Transverse colon (tissue), 4 donors: ENCODE data around the gene MZF1. TPM values are rescaled to one million over a fixed set of nuclear protein-coding genes. Genes with fewer than 3 reads are reported as not detected.

ENCODE experiments used
- DNase-seq: peaks from one replicate; pipeline ENCODE4 v3.0.0-alpha.2; 2019
- H3K27ac ChIP-seq, 4 donors: fragments of 200-600 bp; sonication (generic); 2 replicates each; pipeline ENCODE4 v1.5.1; 2016 to 2018; ENCODE audit warnings: inconsistent platforms in 4 of 4
- H3K27me3 ChIP-seq: fragments of 200-600 bp; sonication (generic); 2 replicates; pipeline ENCODE4 v1.5.1; 2017; ENCODE audit warnings: inconsistent platforms
- H3K36me3 ChIP-seq, 4 donors: fragments of 200-600 bp; sonication (generic); 2 replicates each; pipeline ENCODE4 v1.5.1; 2017 to 2019; ENCODE audit warnings: inconsistent platforms in 4 of 4
- H3K4me1 ChIP-seq, 4 donors: fragments of 200-600 bp; sonication (generic); 2 replicates each; pipeline ENCODE4 v1.5.1; 2017 to 2020; ENCODE audit warnings: inconsistent platforms in 4 of 4
- H3K4me3 ChIP-seq, 4 donors: fragments of 200-600 bp; sonication (generic); 1 replicate in 1 of 4; 2 replicates in 3 of 4; pipeline versions ENCODE4 v1.5.1 to v1.6.1; 2017 to 2019; ENCODE audit warnings: inconsistent platforms in 4 of 4
- H3K9me3 ChIP-seq, 2 donors: fragments of 200-600 bp; sonication (generic); 2 replicates each; pipeline ENCODE4 v1.5.1; 2017 to 2019; ENCODE audit warnings: inconsistent platforms in 2 of 2
- CTCF ChIP-seq, 5 experiments: fragments of 200-600 bp in 3 of 5; fragments of 450-650 bp in 2 of 5; sonication (generic) in 3 of 5; IDR thresholded peaks; 1 replicate in 2 of 5; 2 replicates in 3 of 5; pipeline ENCODE4 v1.5.1; 2016 to 2017; ENCODE audit warnings: antibody characterized with exemption in 5 of 5, inconsistent platforms in 3 of 5, mild to moderate bottlenecking in 2 of 5, moderate library complexity in 1 of 5
- EP300 ChIP-seq: sonication (generic); formaldehyde crosslinking; IDR thresholded peaks from one replicate; pipeline ENCODE4 v1.6.1; 2017; ENCODE audit warnings: antibody characterized with exemption, low read depth
- POLR2A ChIP-seq: fragments of 450-650 bp; IDR thresholded peaks from one replicate; pipeline ENCODE4 v1.6.1; 2016; ENCODE audit warnings: antibody characterized with exemption, mild to moderate bottlenecking, moderate library complexity
- POLR2AphosphoS5 ChIP-seq, 3 donors: sonication (generic); formaldehyde crosslinking; IDR thresholded peaks; one replicate each; pipeline ENCODE4 v1.6.1; 2016; ENCODE audit warnings: antibody characterized with exemption in 3 of 3
- WGBS, 2 donors: methylation state at CpG; one replicate each; pipeline ENCODE4 v1.1.5; 2018; ENCODE audit warnings: low coverage in 1 of 2; 5-methylcytosine and 5-hydroxymethylcytosine counted together
- in situ Hi-C, 4 donors: fragments of 200-750 bp; cut with MboI; loops; one replicate each; pipeline versions ENCODE4 v1.15.0 to v1.15.1; 2017; ENCODE audit warnings: low sequenced_read_pairs in 3 of 4, low pct_ligation_motif_present in 1 of 4, low pct_unique_long_range_greater_than_20kb in 1 of 4
- intact Hi-C: fragments of 100-400 bp; cut with DNase I; formaldehyde crosslinking; loops from one replicate; pipeline ENCODE4 v1.15.1; 2023; ENCODE audit warnings: low total_unique reads
- total RNA-seq, 4 donors: library from RNA; depleted of rRNA; stranded (reverse); fragments of >200 nt; gene quantifications; one replicate each; pipeline ENCODE4 v1.1.0, GENCODE V29; 2016

The MZF1 gene
- total RNA-seq, 4 donors from 2014 or later = 45.5 to 113 (median 67.1) TPM

GRCh38 chr19:58570770-58571574, 2.2 kb downstream of the MZF1 start:
- H3K4me3 ChIP-seq = no peak overlapping the region
- H3K27ac ChIP-seq = no peak overlapping the region
- peak; percentile 8 for DNase-seq
- H3K9me3 ChIP-seq = no peaks in the 10 kb centered on the region
- in situ Hi-C loops (no loop called here), intact Hi-C loops (no loop called here)
- H3K36me3 ChIP-seq = peaks cover 0 to 6% (median 0%) of the 10 kb centered on the region in 4 donors
- no peaks in the 10 kb centered on the region for H3K27me3 ChIP-seq
- peaks cover 0 to 23% (median 19%) of the 10 kb centered on the region in 4 donors for H3K4me1 ChIP-seq
- WGBS, 2 donors = 71 to 95% methylated on average over 1 to 24 of the region's 25 CpGs
- TF ChIP-seq POLR2AphosphoS5 (IDR thresholded peaks at IDR 0.05) = no peak
- no peak for TF ChIP-seq CTCF (IDR thresholded peaks at IDR 0.05)
- TF ChIP-seq EP300 = no peak
- TF ChIP-seq POLR2A = no peak

- Histone ChIP-seq H3K27me3 (no peaks in the 10 kb centered on the region), H3K36me3 (peaks cover 0 to 6% (median 0%) of the 10 kb centered on the region in 4 donors), H3K27ac (no peak overlapping the region), H3K4me3 (no peak overlapping the region), H3K9me3 (no peaks in the 10 kb centered on the region), H3K4me1 (peaks cover 0 to 21% (median 16%) of the 10 kb centered on the region in 4 donors)
- in situ Hi-C loops = no loop called here
- peak; percentile 8 for DNase-seq
- TF ChIP-seq POLR2AphosphoS5 (IDR thresholded peaks at IDR 0.05) (no peak), POLR2A (no peak), EP300 (no peak)
- 76 to 96% methylated on average over 4 to 8 of the region's 8 CpGs for WGBS, 2 donors
- intact Hi-C loops = no loop called here
These were observed 3.0 kb downstream of the MZF1 start for GRCh38 chr19:58569943-58570670.

GRCh38 chr19:58569191-58569942, 3.8 kb downstream of the MZF1 start:
- TF ChIP-seq CTCF (IDR thresholded peaks at IDR 0.05) (no peak), POLR2A (no peak), POLR2AphosphoS5 (IDR thresholded peaks at IDR 0.05) (no peak), EP300 (no peak)
- peaks cover 0 to 6% (median 0%) of the 10 kb centered on the region in 4 donors for H3K36me3 ChIP-seq
- in situ Hi-C loops = no loop called here

GRCh38 chr19:58568453-58569130, 4.5 kb downstream of the MZF1 start:
- Histone ChIP-seq H3K27me3 (no peaks in the 10 kb centered on the region), H3K36me3 (peaks cover 0 to 6% (median 0%) of the 10 kb centered on the region in 4 donors), H3K27ac (no peak overlapping the region), H3K4me1 (peaks cover 0 to 11% (median 8%) of the 10 kb centered on the region in 4 donors), H3K4me3 (no peak overlapping the region), H3K9me3 (no peaks in the 10 kb centered on the region)
- DNase-seq = peak; percentile 4
- TF ChIP-seq POLR2A (no peak), CTCF (IDR thresholded peaks at IDR 0.05) (no peak), POLR2AphosphoS5 (IDR thresholded peaks at IDR 0.05) (no peak), EP300 (no peak)
- in situ Hi-C loops = no loop called here
- intact Hi-C loops = no loop called here
- 83 to 90% methylated on average over 2 to 4 of the region's 4 CpGs for WGBS, 2 donors

More at GRCh38 chr19:58569191-58569942, 3.8 kb downstream of the MZF1 start:
- intact Hi-C loops = no loop called here
- H3K4me1 ChIP-seq = peaks cover 0 to 17% (median 14%) of the 10 kb centered on the region in 4 donors
- peak; percentile 7 for DNase-seq
- no peak overlapping the region for H3K27ac ChIP-seq
- no peak overlapping the region for H3K4me3 ChIP-seq
- no peaks in the 10 kb centered on the region for H3K9me3 ChIP-seq
- H3K27me3 ChIP-seq = no peaks in the 10 kb centered on the region
- 88% methylated on average over 6 of the region's 6 CpGs; no CpG with 5 or more reads in 1 of the 2 donors for WGBS, 2 donors
